PC-9 (cell line): ENCODE results near the gene RPS6KA5.

Experiments
- CTCF ChIP-seq: fragments of 200-600 bp; sonication (generic); conservative IDR thresholded peaks from 2 replicates; pipeline ENCODE4 v1.6.1; 2017; ENCODE audit warnings: mixed run types, antibody characterized with exemption, mild to moderate bottlenecking, moderate library complexity
- EZH2 ChIP-seq: fragments of 200-600 bp; sonication (generic); IDR thresholded peaks from 2 replicates; pipeline ENCODE4 v1.8.0; 2017; ENCODE audit warnings: antibody characterized with exemption, low read depth

DNA sequence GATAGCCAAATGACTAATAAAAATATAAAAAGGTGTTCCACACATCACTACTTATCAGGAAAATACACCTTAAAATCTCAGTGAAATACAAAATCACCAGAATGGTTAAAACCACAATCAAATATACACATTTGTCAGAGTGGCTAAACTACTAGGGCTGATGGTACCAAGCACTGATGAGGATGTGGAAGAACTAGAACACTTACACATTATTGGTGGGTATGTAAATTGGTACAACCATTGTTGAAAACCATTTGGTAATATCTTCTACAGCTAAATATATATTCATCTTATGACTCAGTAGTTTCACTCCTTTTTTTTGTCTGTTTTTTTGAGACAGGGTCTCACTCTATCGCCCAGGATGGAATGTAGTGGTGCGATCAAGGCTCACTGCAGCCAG lies 195.7 kb downstream of the RPS6KA5 start:
- TF ChIP-seq CTCF: no peak
- no peak for TF ChIP-seq EZH2
